Measurements from ENCODE around the gene LMAN1L.
"Not testable (repeated sequence)": the region's sequence is repeated elsewhere in the genome, so short reads cannot be mapped to it uniquely, and the experiment has no call there.

The LMAN1L gene

DNA sequence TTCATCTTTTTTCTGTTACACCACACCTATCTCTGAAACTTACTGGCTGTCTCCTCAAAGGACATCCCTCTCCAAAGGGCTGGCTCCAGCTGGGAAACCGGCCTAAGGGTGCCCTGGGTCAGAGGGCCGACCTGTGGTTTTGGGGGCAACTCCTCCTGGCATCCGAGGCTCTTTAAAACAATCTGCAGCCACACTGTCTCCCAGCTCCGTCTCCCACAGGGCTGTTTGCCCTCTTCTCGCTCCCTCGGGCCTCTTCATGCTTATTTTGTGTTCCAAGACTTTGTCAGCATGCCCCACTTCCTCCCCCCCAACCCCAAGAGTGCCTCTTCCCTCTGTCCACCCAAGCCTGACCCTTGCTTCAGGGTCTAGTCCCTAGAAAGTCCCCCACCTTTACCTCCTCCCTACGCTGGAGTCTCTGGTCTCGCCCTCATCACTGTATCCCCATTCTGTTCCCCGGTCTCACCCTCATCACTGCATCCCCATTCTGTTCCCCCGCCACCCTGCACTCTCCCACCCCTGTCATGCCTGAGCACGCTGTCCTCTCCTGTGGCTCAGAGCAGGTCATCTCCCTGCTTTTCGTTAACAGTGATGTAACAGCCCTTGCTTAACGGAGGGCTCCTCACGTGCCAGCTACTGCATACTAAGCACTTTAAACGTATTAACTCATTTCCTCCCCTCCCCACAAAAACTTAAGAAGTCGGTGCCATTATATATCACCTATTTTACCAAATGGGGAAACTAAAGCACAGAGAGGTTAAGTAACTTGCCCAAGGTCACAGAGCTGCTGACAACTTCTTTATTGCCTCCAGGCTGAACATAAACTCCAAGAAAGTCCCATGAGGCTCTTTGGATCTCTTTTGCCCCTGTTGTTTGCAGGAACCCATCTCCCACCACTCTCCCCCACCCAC is 31.9 kb upstream of the LMAN1L start:
- DNase-seq: peak in 1 of 42 donors; percentile 15
- intact Hi-C loops (cut with DNase I): loop anchor here (5.0 kb wide), 1 partner anchor 57 kb away; no protein-coding TSS in a partner anchor

DNA sequence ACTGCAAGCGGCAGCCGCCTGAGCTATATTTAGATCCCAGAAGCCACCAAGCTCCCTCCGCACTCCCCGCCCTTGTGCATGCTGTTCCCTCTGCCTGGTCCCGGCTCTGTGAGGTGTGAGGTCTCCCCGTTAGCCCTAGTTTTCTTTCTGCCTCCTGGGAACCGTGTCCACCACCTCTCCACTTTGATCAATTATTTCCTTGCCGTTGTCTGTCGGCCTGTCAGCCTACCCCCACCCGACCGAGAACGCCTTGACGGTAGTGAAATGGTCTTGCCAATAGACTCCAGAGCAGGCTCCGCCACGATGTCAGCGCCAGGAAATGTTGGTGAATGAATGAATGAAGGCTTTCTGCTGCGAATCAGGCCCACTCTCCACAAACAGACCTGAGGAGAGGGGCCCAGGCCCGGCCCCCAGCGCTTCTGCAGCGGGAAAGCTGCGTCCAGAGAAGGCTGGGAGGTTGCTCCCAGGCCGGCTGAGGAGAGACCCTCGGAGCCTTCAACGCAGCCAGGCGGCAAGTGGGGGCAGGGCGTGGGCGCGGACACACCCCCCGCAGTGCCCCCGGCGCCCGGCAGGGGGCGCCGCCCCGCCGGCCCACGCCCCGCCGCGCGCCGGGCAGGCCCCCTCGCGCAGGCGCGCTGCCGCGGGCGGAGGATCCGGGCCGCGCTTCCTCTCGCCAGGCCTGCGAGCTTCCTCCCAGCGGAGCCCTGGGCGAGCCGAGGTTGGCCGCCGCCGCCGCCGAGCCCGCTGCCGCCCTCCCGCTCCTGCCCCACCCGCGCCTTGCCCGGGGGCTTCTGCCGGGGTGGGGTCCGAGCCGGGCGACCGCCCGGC is 31.0 kb upstream of the LMAN1L start, which contains the start of gene CSK:
Gene CSK, plus strand, starts transcription at position 650 of the 828 bp plus-strand sequence. CDS start 16,218 bp downstream, outside the sequence.
- intact Hi-C loops (cut with DNase I): loop anchor here (5.0 kb wide), 1 partner anchor 56 kb away; no protein-coding TSS in a partner anchor
- peak in 40 of 42 donors; percentile 39 to 88 (median 75) for DNase-seq

DNA sequence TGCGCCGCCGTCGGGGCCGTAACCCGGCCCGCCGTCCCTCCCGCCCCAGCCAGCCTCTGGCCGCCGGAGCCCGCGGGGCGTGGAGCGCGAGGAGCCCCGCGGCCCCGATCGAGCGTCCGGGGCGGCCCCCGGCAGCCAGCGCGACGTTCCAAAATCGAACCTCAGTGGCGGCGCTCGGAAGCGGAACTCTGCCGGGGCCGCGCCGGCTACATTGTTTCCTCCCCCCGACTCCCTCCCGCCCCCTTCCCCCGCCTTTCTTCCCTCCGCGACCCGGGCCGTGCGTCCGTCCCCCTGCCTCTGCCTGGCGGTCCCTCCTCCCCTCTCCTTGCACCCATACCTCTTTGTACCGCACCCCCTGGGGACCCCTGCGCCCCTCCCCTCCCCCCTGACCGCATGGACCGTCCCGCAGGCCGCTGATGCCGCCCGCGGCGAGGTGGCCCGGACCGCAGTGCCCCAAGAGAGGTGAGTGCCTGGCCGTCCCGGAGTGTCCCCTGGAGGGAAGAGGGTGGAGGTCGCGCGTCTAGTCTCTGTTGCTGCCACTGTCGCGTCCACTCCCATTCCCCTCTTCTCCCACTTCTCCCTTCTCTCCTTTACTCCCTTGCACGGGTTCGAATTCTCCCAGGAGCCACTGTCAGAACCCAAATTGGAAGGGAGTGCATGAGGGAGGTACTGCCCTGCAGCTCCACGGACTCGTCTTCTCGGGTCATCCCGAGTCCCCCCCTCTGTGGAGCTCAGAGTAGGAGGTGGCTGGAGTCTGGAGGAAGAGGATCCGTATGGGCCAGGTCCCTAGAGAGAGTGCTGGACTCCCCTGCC is 30.2 kb upstream of the LMAN1L start:
- intact Hi-C loops (cut with DNase I): loop anchor here (5.0 kb wide), 1 partner anchor 55 kb away; no protein-coding TSS in a partner anchor
- peak in 11 of 42 donors; percentile 33 to 66 (median 53) for DNase-seq

DNA sequence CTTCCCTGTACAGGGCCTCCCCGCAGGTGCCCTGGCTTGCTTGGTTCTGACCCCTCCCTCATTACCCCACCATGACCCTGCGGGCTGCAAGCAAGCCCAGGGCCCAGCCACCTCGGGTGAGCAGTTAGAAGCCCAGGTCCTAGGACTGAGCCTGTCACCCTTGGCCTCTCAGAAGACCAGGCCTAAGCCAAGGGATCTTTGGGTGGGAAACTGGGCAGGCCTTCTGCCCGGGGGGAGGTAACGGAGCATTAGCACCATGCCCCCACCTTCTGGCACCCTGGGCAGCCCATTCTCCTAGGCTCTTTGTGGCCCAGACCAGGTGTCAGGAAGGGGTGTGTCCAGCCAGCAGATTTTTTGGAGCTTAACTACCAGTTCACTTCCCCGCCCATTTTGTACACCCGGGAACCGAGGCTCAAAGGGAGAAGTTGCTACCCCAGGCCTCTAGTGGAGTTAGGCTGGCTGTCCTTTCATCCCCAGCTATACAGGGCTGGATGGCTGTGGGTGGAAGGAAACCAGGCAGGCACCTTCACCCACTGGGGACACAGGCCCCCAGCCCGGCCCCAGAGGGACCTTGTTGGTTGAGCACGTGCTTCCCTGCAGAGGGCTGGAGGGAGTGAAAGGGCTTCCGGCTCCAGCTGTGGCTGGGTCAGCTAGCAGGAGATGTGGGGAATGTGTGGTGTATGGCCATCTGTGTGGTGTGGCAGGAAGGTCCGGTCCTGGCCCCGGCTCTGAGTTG is 29.4 kb upstream of the LMAN1L start:
- intact Hi-C loops (cut with DNase I): loop anchor here (5.0 kb wide), 1 partner anchor 54 kb away; no protein-coding TSS in a partner anchor
- peak in 3 of 42 donors; percentile 38 to 60 (median 40) for DNase-seq

DNA sequence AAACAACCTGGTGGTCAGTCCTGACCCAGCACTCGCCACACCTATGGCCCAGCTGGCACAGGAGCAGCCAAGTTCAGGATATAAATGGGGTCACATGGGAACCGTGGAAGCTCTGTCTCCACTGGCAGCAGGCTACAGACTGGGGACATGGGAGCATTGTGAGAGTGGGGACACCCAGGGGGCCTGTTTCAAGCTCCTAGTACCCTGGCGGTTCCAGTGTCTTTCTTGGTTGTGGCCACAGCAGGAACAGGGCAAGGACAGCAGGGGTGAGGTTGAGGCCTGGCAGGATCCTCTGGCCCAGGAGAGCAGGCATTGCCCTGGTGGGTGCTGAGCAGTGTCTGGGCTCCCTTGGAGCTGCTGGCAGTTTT is 28.8 kb upstream of the LMAN1L start:
- no peak for DNase-seq
- intact Hi-C loops (cut with DNase I): loop anchor here (5.0 kb wide), 1 partner anchor 54 kb away; no protein-coding TSS in a partner anchor

DNA sequence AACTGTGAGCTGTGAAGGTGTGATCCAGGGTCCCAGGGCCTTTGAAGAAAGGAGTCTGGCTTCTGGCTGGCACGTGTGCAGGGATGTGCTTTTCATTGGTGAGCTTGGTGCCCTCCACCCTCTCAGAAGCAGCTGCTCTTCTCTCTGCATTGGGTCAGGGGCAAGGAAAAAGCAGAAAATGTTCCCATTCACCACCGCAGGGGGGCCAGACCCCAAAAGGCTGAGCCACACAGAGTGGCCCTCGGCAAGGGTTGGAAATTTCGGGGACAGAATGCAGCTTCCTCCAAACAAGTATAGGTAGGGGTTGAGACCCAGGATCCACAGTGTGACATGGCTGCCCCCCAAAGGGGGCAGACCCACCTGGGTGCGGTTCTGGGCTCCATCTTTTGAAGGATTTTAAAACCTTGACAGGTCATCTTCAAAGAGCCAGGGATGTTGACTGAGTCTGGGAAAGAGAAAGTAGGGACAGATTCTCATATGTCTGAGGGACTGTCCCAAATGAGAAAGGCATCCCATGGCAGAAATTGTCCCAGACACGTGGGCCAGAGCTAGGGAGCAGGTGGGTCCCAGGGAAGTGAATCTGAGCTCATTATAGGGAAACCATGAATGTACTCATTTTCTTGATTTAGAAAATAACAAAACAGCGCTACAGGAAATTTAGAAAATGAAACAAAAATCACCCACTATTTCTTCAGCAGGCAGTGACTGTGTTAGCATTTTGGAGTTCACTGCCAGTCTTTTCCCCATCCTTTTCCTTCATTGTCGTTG is 28.0 kb upstream of the LMAN1L start:
- no peak for DNase-seq
- intact Hi-C loops (cut with DNase I): loop anchor here (5.0 kb wide), 1 partner anchor 53 kb away; no protein-coding TSS in a partner anchor

DNA sequence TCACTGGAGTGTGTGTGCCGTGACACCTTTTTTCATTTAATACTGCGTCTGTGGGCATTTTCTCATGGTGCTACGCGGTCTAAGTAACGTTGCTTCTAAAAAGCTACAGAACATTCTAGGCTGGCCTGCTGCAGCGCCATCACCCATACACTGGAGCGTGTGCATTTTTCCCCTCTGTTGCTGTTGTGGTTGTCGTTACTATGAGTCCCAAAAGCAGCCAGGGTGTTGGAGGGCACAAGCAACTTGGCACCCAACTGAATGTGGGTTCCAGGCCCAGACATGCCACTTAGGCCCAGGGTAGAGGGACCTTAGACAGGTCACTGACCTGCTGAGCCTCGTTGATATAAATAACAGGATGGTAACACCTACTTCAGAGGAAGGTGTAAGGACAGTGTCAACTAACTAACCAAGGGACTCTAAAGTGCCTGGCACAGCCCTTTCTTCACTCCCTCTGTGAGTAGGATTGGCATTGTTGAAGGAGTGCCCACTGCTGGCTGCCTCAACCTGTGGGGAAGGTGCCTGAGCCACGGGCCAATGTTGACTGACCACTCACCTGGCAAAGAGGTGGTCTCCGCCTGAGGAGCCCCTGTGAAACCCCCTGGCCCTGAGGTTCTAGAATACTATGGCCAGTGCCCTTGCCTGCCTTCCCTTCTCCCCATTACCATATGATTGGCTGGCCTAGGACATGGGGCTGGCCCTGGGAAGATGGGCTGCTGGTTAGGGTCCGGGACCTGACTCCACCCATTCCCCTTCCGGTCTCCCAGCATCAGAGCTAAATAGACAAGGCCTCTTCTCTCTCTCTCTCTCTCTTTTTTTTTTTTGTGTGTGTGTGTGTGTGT is 27.2 kb upstream of the LMAN1L start:
- DNase-seq: no peak
- intact Hi-C loops (cut with DNase I): no loop called here

DNA sequence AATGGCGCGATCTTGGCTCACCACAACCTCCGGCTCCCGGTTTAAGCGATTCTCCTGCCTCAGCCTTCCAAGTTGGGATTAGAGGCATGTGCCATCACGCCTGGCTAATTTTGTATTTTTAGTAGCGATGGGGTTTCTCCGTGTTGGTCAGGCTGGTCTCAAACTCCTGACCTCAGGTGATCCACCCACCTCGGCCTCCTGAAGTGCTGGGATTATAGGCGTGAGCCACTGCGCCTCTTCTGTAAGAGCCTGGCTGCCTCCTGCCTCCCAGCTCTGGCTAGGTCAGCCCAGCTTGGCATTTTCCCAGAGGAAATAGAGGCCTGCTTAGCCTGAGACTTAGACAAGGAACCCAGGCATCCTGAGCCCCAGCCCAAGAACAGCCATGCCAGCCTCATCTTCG is 26.6 kb upstream of the LMAN1L start:
- intact Hi-C loops (cut with DNase I); DNase-seq: not testable (repeated sequence)

DNA sequence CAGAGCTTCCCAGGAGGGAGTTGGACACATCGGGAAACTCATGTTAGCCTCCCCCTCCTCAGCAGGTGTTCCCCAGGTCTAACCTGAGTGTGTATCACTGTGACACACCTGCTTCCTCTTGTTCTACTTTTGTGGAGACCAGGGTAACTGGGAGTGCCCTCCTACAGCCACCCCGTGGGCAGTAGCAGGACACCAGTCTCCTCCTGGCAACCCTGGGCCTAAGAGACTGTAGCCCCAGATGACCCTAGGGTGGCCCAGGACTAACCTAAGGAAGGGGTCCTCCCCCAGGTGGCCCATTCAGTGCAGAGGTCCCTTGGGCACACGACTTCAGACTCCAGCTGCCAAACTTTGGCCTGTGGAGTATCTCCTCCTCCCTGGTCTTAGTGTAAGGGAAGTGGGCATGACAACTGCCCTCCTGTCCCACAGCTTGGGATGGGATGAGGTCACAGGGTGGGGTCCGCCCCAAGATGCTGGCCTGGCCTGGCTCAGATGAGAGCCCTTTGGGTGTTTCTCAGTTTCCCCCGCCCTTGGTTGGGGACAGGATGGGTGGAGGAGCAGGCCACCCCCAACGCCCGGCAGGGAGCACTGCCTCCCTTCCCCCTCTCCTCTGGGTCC is 26.0 kb upstream of the LMAN1L start:
- intact Hi-C loops (cut with DNase I): no loop called here
- DNase-seq: no peak

DNA sequence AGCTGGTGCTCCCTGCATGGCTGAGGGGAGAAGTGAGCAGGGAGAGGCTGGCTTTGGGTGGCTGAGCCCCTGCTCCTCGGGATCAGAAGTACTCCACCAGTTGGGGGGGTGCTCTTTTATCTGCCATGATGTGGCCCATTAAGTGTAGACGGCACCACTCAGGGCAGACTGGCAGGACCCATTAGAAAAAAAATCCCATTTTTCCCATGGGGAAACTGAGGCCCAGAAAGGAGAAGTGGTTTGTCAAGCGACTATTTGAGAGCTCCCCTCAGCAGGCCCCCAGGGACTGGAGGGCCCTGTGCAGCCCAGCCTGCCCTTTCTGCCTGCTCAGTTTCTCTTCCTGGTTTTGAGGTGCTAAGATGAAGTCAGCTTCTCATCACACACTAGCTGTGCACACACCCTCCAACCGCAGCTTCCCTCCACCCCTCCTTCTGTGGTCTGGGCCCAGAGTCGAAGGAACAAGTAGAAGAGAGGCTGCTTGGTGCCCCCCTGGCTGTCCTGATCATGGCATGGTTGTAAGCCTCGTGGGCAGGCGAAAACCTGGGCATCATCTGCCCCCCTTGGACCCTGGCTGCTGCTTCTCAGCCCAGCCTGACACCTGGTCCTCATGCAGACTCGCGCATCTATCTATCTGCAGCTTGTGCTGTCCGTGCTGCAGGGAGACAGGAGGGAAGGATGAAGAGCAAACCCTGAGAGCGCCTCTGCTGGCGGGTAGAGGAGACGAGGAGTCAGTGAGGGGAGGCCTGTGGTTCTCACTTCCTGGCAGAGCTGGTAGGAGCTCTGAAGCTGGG is 25.2 kb upstream of the LMAN1L start:
- peak in 37 of 42 donors; percentile 45 to 83 (median 70) for DNase-seq
- intact Hi-C loops (cut with DNase I): no loop called here

DNA sequence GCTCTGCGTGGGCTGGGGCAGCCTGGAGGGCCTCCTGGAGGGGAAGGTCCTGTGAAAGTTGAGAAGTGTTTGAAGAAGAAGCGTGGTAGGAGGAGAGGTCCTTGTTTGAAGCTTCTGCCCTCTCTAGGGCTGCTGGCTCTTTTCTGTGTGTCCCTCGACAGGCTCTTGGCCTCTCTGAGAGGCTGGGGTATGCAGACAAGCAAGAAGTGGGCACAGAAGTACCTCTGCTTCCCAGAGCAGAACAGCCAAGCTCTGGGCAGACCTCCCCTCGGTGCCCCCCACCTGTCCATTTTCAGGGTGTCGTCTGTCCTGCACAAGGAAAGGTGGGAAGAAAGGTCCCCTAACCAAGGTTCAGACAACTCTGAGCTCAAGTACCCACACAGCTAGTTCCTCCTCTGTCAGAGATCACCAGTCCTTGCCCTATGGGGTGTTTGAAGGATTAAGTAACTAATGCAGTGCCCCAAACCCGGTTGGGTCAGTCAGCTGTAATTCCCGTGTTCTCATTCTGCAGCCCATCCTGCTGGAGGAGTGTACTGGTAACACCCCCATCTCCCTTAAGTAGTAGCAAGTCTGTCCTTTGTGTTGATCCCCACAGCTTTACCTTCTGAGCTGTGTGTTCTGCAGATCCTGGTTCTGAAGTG is 24.5 kb upstream of the LMAN1L start:
- intact Hi-C loops (cut with DNase I): no loop called here
- DNase-seq: no peak

DNA sequence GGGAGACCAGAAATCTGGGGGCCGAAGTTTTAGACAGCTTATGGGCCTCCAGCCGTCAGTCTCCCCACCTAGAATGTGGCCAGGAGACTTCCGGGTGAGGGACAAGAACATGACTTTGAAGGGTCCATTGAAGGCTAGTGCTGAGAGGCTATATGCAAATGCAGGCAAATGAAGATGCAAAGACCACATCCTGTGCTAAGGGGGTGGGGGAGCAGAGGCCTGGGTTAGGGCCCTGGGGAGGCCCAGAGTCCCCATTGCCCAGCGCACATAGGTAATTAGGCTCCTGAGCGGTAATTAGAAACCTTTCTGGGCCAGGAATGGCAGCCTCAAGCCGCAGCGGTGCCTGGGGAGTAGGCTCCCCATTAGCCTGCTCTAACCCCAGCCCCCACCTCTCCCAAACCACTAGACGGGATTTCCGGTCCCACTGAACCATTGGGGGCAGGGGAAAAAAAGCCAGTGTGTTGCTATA is 23.9 kb upstream of the LMAN1L start:
- DNase-seq: no peak
- intact Hi-C loops (cut with DNase I): no loop called here

DNA sequence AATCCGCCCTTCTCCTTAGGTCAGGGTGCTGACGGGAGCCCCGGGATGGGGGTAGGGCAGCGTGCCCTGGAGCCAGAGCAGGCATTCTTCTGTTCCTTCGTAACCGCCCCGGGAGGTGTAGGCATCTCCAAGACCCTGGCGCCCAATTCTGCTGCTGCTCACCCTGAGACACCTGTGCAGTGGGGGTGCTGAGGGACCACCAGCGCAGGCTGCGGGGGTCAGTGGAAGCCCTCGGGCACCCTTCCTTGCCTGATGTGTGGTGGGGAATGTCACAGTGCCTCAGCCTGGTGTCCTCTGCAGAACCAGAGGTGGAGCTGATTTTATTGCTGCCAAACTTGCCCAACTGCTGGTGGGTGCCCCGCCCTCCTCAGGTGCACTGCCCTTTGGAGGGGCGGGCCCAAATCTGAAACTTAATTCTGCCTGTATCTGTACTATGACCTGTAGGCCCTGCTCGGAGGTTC is 23.4 kb upstream of the LMAN1L start:
- no peak for DNase-seq
- intact Hi-C loops (cut with DNase I): no loop called here

DNA sequence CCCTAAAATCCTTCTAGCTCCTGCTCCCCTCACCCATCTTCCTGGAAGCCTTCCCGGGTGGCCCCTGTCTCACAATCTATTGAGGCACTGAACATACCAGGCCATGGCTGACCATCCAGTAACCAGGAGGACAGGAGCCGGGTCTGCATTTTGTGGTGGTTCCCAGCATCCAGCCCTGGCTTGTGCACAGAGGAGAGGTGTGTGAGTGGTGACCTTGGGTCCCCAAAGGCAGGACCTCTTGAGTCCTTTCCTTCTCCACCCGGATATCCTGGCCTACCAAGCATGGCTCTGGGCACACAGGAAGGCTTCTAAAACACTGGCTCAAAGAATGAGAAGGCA is 22.9 kb upstream of the LMAN1L start:
- intact Hi-C loops (cut with DNase I): no loop called here
- DNase-seq: no peak

All from head of caudate nucleus (tissue), 42 donors.